Measurements from ENCODE around the gene CA9.

The CA9 gene

DNA sequence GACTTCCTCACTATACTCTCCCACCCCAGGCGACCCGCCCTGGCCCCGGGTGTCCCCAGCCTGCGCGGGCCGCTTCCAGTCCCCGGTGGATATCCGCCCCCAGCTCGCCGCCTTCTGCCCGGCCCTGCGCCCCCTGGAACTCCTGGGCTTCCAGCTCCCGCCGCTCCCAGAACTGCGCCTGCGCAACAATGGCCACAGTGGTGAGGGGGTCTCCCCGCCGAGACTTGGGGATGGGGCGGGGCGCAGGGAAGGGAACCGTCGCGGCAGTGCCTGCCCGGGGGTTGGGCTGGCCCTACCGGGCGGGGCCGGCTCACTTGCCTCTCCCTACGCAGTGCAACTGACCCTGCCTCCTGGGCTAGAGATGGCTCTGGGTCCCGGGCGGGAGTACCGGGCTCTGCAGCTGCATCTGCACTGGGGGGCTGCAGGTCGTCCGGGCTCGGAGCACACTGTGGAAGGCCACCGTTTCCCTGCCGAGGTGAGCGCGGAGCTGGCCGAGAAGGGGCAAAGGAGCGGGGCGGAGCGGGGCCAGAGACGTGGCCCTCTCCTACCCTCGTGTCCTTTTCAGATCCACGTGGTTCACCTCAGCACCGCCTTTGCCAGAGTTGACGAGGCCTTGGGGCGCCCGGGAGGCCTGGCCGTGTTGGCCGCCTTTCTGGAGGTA, 2.1 kb downstream of the CA9 start:
- no peak for DNase-seq (ENCODE audit: low spot score)

DNA sequence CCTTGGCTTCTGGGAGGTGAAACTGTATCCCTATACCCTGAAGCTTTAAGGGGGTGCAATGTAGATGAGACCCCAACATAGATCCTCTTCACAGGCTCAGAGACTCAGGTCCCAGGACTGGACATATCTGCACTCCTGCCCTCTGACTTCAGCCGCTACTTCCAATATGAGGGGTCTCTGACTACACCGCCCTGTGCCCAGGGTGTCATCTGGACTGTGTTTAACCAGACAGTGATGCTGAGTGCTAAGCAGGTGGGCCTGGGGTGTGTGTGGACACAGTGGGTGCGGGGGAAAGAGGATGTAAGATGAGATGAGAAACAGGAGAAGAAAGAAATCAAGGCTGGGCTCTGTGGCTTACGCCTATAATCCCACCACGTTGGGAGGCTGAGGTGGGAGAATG, 5.4 kb downstream of the CA9 start:
- no peak for DNase-seq (ENCODE audit: low spot score)

DNA sequence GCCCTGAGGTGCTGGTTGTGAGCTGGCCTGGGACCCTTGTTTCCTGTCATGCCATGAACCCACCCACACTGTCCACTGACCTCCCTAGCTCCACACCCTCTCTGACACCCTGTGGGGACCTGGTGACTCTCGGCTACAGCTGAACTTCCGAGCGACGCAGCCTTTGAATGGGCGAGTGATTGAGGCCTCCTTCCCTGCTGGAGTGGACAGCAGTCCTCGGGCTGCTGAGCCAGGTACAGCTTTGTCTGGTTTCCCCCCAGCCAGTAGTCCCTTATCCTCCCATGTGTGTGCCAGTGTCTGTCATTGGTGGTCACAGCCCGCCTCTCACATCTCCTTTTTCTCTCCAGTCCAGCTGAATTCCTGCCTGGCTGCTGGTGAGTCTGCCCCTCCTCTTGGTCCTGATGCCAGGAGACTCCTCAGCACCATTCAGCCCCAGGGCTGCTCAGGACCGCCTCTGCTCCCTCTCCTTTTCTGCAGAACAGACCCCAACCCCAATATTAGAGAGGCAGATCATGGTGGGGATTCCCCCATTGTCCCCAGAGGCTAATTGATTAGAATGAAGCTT, 6.1 kb downstream of the CA9 start:
- no peak for DNase-seq (ENCODE audit: low spot score)

DNA sequence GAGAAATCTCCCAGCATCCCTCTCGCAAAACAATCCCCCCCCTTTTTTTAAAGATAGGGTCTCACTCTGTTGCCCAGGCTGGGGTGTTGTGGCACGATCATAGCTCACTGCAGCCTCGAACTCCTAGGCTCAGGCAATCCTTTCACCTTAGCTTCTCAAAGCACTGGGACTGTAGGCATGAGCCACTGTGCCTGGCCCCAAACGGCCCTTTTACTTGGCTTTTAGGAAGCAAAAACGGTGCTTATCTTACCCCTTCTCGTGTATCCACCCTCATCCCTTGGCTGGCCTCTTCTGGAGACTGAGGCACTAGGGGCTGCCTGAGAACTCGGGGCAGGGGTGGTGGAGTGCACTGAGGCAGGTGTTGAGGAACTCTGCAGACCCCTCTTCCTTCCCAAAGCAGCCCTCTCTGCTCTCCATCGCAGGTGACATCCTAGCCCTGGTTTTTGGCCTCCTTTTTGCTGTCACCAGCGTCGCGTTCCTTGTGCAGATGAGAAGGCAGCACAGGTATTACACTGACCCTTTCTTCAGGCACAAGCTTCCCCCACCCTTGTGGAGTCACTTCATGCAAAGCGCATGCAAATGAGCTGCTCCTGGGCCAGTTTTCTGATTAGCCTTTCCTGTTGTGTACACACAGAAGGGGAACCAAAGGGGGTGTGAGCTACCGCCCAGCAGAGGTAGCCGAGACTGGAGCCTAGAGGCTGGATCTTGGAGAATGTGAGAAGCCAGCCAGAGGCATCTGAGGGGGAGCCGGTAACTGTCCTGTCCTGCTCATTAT, 6.8 kb downstream of the CA9 start:
- DNase-seq (ENCODE audit: low spot score): no peak

DNA sequence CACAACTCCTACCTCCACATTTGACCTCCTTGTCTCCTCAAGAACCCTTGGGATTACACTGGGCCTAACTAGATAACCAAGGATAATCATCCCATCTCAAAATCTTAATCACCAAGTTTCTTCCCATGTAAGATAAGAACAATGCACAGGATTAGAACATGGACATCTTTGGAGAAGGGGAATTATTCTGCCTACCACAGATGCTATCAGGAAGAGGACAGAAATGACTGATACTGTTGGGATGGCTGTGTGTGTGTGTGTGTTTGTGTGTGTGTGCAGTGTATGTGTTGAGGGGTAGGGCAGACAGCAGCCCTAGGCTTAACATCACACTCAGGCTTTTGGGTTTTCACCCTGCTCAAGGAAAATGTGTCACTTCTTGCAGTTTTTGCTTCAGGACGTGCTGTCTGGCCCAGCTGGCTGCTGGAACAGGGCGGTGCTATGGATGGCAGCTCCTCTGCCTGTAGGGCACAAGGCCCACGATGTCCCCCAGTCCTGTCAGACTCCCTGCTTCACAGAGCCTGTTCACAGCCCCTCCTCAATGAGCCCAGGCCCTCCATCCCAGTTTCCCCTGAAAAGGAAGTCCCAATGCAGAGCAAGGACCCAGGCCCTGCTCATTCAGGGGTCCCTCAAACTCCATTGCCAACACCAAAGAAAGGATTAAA, 7.7 kb downstream of the CA9 start:
- DNase-seq (ENCODE audit: low spot score): no peak

DNA sequence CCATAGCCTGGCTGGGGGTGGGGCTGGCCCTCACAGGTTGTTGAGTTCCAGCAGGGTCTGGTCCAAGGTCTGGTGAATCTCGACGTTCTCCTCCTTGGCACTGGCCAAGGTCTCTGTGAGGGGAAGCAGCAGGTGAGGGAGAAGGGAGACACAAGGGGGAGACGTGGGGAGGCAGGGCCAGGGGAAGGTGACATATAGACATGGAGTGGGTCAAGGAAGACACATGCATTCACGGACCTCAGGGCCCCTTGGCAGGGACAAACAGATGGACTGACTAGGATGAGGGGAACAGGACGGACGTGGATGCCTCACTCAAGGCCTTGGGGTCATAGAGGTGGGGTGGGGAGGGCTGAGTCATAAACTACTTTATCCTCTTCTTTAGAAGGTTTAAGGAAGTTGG, 8.3 kb downstream of the CA9 start:
- DNase-seq (ENCODE audit: low spot score): no peak

DNA sequence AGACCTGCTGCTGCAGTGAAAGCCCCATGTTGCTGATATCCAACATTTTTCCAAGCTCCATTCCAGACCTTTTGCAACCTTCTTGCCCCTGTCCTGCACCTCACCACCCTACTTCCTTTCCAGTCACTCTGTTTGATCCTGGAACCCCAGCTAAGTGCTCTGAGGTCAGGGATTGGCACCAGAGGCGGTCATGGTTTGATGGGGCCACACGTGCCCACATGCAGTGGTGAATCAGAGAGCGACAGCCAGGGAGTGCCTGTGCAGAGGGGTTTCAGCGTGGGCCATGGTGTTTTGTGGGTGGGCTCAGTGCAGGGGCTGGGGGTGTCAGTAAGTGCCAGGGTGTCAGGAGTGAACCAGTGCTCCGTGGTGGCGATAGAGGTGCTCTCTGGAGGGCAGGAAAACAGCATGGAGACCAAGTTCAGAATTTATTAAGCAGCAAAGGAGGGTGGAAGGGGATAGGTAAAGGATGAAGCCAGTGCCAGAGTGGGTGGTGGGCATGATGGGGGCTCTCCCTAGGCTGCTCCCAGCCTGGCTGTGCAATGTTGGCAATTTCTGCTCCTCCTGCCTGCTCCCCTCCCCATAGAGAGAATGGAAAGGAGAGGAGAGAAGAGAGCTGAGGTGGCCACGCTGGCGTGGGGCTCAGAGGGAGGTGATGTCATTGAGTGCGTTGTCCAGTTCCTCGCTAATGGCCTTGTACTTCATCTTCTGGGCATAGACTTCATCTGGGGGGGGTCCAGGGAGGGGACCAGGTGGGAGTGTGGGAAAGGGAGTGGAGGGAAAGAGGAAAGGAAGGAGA, 9.0 kb downstream of the CA9 start:
- DNase-seq (ENCODE audit: low spot score): no peak

DNA sequence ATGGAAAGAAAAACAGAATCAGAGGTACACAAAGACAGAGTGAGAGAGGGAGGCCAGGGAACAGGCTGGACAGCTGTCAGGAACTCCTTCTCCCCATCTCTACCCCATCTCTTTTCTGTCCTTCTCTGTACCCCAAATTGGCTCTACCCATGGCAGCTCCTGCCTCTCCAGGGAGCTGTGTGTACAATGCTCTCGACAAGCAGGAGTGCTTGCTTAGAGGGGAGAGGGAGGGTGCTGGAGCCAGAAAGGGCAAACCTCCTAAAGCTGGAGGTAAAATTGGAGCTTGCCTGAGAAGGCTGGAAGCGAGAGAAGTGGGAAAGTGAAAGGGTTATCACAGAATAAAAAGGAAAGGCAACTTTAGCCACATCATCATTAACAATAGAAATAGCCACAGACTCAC, 9.6 kb downstream of the CA9 start:
- DNase-seq (ENCODE audit: low spot score): no peak

DNA sequence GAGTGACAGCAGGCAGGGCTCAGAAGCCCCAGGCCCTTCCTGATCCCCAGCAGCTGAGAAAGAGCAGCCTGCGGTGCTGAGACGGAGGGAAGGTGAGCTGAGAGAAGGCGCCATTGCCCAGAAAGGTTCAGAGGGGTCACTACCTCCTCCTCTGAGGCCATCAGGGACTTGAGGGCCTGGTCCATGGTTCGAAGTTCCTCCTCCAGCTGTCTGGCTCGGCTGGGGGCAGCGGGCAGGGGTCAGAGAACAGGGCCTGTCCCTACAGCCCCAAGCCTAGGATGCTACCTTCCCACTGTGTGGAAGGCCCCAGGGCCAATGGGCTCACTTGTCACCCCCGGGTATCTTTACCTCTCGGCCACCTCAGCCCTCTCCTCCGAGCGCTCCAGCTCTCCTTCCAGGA, 11.2 kb downstream of the CA9 start:
- DNase-seq (ENCODE audit: low spot score): no peak

DNA sequence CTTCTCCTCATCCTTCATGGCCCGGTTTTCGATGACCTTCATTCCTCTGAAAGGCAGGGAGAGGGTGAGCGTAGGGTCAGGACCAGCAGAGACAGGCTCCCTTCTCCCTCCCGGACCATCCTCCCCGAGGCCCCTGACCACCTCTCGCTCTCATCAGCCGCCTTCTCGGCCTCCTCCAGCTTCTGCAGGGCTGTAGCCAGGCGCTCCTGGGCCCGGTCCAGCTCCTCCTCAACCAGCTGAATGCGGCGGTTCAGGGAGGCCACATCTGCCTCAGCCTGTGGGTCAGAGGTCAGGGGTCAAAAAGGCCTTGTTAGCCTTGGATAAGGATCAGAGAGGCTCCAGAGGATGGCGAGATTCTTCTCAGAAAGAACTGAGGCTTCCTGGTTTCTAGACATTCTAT, 11.8 kb downstream of the CA9 start:
- no peak for DNase-seq (ENCODE audit: low spot score)

DNA sequence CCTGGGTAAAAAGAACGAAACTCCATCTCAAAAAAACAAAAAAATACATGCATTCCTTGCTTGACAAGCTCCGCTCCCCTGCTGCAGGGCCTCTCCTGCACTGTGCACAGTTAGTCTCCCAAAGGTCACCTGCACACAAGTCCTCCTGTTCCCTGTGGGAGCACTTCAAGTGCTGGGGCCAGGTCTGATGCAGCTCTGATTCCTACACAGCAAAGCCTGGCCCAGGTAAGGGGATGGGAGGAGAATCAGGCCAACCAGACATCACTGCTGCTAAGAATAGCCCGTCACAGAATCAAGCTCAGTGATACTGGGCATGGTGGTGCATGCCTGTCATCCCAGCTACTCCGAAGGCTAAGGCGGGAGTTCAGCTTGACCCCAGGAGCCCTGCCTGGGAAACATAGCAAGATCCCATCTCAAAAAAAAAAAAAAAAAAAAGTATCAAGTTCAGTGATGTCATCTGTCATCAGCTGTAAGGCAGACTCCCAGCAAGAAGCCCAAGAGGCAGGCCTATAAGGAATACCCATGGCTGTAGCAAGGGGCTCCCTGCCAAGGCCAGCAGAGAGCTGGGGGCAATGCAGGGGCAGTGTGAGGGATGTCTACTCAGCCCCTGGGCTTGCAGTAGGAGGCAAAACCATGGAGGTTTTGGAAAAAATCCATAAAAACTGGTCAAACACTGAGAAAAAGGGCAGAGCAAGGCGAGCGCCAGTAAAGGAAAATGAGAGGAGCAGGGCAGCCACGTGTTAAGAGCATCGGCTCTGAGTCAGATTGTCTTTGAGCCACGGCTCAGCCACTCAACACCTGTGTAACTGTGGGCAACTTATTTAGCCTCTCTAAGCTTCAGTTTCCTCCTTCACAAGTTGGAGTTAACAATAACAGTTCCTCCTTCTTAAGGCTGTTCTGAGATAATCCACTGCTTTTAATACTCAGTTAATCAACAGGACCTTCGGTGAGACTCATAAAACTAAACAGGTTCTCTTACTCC, 12.8 kb downstream of the CA9 start:
- no peak for DNase-seq (ENCODE audit: low spot score)

DNA sequence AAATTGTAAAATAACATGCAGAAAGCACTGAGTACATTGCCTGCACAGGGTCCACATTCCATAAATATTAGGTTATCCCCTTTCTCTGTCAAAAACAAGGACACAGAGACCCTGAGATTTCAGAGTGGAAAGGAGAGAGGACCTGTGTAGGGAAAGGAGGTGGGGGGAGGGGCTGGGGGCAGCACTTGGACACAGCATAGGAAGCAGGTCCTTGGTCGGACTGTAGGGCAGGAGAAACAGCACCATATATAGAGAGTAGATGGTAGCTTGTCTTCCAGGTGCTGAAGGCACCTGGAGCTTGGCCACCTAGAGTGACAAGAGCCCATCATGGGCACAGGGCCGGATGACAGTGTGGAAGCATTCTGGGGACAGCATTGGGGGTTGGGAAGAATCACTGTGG, 13.6 kb downstream of the CA9 start:
- no peak for DNase-seq (ENCODE audit: low spot score)

DNA sequence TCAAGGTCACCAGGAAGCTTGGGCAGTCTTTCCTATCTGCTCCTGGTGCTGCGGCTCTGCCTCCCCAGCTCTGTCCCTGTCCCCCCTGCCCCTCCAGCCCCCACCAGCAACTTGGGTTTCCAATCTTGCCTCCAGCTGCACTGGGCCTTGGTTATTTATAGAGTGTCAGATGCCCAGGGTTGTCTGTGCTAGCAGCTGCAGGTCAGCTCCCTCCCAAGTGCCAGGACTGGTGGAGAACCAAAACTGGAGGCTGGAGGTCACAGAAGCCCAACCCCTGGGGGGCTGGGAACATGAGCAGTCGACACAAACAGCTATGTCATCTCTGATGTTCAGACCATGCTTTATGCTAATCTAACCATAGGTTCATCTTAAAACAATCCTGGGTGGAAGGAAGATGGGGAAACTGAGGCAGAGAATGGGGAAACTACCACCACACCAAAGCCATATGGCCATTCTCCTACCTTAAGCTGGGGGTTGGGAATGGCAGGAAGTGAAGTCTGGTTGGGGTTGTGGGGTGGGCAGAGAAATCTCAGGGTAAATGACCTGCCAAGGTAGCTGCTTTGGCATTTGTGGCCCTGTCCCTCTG, 14.3 kb downstream of the CA9 start:
- DNase-seq (ENCODE audit: low spot score): no peak

DNA sequence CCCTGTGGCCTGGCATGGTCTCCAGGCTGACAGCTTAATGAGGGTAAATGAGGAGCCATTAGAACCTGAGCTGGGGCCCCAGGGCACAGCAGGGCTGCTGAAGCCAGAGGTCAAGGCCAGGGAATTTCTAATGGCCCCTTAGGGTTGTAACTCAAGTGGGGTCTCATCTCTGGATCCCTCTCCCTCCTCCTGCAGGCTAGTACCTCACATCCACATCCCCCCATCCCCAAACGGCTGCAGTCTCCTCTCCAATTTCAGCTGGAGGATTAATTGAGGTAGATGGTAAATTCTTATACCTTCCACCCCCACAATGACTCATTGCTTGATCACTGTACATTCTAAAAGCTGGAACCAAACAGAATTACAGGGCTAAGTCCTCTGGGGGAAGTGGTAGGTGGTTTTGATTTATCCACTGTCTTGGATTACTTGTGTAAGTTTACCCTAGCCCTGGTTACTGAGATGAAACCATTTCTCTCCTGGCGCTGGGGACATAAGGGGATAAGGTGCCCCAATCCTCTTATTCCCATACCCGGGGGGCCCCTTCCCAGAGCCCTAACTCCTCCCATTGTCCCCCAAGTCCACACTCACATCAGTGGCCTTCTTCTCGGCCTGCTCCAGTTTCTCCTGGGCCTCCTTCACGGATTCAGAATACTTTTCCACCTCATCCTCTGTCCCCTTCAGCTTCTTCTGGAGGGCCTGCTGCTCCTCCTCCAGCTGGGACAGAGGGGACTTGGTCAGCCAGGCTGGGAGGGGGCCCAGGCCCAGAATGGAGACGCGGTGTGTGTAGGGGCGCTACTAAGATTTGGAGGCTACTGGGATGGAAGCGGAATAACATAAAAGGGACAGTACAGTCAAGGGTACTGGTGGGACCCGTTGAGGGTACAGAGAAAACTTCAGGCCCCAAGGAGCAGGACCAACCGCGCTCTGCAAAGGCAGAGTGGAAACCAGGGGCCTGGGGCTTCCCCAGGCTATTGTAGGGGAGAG, 15.1 kb downstream of the CA9 start:
- DNase-seq (ENCODE audit: low spot score): peak; percentile 91

DNA sequence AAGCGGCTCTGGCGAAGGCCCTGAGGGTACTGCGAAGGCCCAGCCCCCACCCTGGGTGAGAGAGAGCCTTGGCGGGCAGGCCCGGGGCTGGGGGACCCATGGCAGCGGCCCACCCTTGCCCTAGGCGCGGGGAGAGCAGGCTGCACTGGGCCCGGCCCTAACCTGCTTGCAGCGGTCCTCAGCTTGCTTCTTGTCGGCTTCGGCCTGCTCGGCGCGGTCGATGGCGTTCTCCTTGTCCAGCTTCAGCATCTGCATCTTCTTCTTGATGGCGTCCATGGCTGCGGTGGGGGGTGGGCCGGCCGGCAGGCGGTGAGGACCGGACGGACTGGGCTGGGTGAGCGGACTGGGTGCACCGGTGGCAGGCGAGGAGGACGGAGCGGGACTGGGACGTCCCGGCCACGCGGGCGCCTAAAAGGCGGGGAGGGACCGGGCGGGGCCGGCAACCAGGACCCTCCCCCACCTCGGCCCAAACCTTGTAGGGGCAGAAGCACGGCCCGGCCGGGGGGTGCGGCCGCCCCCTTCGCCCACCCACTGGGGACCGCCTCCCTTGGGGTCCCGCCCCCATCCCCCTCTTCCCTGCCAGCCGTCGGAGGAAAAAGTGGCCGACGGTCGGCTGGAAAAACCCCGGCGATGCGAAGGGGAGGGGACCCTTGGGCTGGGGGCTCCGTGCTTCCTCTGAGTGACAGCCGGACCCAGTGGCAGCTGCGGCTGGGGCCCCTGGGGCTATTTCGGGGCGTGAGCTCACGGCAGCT, 16.0 kb downstream of the CA9 start, which contains the start of gene TPM2:
Gene TPM2 (minus strand): TSS at position 384 of the 752 bp plus-strand sequence. CDS start 108 bp downstream, at position 276.
- peak; percentile 32 for DNase-seq (ENCODE audit: low spot score)

DNA sequence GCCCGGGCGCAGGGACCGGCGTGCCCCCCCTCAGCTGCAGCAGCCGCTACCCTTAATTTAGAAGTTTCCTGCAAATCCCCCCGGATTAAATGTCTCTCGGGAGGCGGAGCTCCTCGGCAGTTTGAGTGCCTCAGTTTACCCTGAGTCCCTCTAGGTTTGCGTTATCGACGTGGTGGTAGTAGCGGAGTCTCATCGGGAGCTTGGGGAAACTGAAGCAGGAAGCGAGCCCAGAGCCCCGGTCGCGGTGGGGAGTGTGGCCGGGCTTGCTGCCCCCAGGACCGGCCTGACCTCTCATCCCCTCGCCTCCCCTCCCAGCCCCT, 16.5 kb downstream of the CA9 start:
- DNase-seq (ENCODE audit: low spot score): peak; percentile 9

DNA sequence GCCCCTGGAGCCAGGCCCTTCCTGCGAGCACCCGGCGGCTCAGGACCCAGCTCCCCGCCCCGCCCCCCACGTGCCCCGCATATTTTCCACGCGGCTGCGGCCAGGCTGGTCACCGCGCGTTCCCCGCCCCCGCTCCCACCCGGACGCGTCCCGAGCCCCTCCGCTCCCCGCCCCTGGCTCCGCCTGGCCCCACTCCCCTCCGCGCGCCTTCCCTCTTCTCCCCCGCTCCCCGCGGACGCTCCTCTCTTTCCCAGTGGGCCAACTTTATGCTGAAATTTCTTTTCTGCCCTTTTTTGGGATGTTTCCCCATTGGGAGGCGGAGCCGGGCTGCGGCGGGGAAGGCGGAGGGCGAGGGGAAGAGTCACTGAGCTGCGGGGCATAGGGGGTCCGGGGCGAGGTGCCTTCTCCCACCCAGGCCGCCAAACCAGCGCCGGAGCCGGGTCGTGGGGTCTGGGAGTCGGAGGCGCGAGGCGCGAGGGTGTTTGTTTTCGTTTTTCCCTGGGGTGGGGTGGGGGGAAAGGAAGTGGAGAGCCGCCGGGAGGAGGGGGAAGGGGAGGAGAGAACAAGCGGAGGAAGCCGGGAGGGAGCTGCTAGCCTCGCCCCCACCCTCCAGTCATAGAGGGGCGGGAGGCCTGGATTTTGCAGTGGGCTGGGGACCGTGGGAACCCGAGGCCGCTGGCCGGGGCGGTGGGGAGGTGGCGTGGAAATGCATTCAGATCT, 17.0 kb downstream of the CA9 start:
- DNase-seq (ENCODE audit: low spot score): peak; percentile 67

DNA sequence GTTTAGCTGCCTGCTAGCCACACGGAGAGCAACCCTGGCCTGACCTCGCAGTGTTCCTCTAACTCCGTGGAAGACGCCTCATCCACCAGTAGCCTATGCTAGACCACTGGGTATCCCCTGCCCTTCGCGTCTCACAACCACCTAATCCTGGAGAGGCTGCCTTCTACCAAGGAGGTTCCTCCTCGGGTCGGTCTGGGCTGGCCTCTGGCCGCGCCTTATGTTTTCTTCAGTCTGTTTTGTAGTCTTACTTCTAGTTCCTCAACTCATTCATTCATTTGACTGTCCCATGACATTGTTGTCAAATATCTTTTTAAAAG, 17.6 kb downstream of the CA9 start:
- DNase-seq (ENCODE audit: low spot score): no peak
